ENCODE results near the gene SIRPB1.
A peak's percentile ranks its signal among the peaks of the same experiment; 100 is the strongest.
"Not testable (repeated sequence)": the region's sequence is repeated elsewhere in the genome, so short reads cannot be mapped to it uniquely, and the experiment has no call there.

The SIRPB1 gene

GRCh38 chr20:1636621-1637020 lies 16.8 kb upstream of the SIRPB1 start:
- DNase-seq (ENCODE audit: low spot score) = no peak

- no peak for DNase-seq (ENCODE audit: low spot score)
Observed at GRCh38 chr20:1635291-1635979, 15.6 kb upstream of the SIRPB1 start.

- DNase-seq (ENCODE audit: low spot score) = no peak
Observed at GRCh38 chr20:1633535-1633934, 13.7 kb upstream of the SIRPB1 start.

GRCh38 chr20:1632178-1632577 lies 12.4 kb upstream of the SIRPB1 start:
- no peak for DNase-seq (ENCODE audit: low spot score)

- no peak for DNase-seq (ENCODE audit: low spot score)
Observed at GRCh38 chr20:1631309-1632151, 11.7 kb upstream of the SIRPB1 start.

GRCh38 chr20:1630186-1630585 lies 10.4 kb upstream of the SIRPB1 start:
- no peak for DNase-seq (ENCODE audit: low spot score)

GRCh38 chr20:1629321-1629720 lies 9.5 kb upstream of the SIRPB1 start:
- DNase-seq (ENCODE audit: low spot score) = no peak

GRCh38 chr20:1628621-1629020 lies 8.8 kb upstream of the SIRPB1 start:
- DNase-seq (ENCODE audit: low spot score) = no peak

GRCh38 chr20:1627200-1627550 lies 7.4 kb upstream of the SIRPB1 start:
- DNase-seq (ENCODE audit: low spot score) = no peak

GRCh38 chr20:1626528-1627199 lies 6.9 kb upstream of the SIRPB1 start:
- DNase-seq (ENCODE audit: low spot score) = no peak

- peak; percentile 0 for DNase-seq (ENCODE audit: low spot score)
Observed at GRCh38 chr20:1625083-1625690, 5.4 kb upstream of the SIRPB1 start.

GRCh38 chr20:1623501-1624205 lies 3.8 kb upstream of the SIRPB1 start:
- no peak for DNase-seq (ENCODE audit: low spot score)

- DNase-seq (ENCODE audit: low spot score) = no peak
Observed at GRCh38 chr20:1622450-1622849, 2.6 kb upstream of the SIRPB1 start.

GRCh38 chr20:1621316-1621715 lies 1.5 kb upstream of the SIRPB1 start:
- no peak for DNase-seq (ENCODE audit: low spot score)

- peak; percentile 0 for DNase-seq (ENCODE audit: low spot score)
Observed at GRCh38 chr20:1618954-1619540, 762 bp downstream of the SIRPB1 start.

- no peak for DNase-seq (ENCODE audit: low spot score)
Observed at GRCh38 chr20:1618479-1618878, 1.3 kb downstream of the SIRPB1 start.

- DNase-seq (ENCODE audit: low spot score) = peak; percentile 12
Observed at GRCh38 chr20:1616858-1617434, 2.9 kb downstream of the SIRPB1 start.

GRCh38 chr20:1610404-1610803 lies 9.4 kb downstream of the SIRPB1 start:
- not testable (repeated sequence) for DNase-seq (ENCODE audit: low spot score)

GRCh38 chr20:1608678-1609347 lies 11.0 kb downstream of the SIRPB1 start:
- DNase-seq (ENCODE audit: low spot score) = not testable (repeated sequence)

- no peak for DNase-seq (ENCODE audit: low spot score)
Observed at GRCh38 chr20:1600736-1601135, 19.1 kb downstream of the SIRPB1 start.

- no peak for DNase-seq (ENCODE audit: low spot score)
Observed at GRCh38 chr20:1595333-1595732, 24.5 kb downstream of the SIRPB1 start.

All from RKO (cell line).